Mesendoderm (in vitro differentiated cells): Measurements from ENCODE around the gene CCDC6.

Source experiments
- DNase-seq: peaks from one replicate; pipeline ENCODE4 v3.0.0; 2013
- H2AK5ac ChIP-seq: 2 replicates; pipeline ENCODE4 v1.6.1; 2013; ENCODE audit warnings: low read length, inconsistent platforms
- H2BK120ac ChIP-seq: 2 replicates; pipeline ENCODE4 v1.6.1; 2013; ENCODE audit warnings: low read depth, mild to moderate bottlenecking, low read length, moderate library complexity, mixed read lengths
- H2BK15ac ChIP-seq: replicated peaks from 2 replicates; pipeline ENCODE4 v1.6.1; 2013; ENCODE audit warnings: low read depth, mild to moderate bottlenecking, moderate library complexity
- H2BK5ac ChIP-seq: 2 replicates; pipeline ENCODE4 v1.6.1; 2013; ENCODE audit warnings: low read length, inconsistent platforms
- H3K18ac ChIP-seq: 2 replicates; pipeline ENCODE4 v1.6.1; 2013; ENCODE audit warnings: mild to moderate bottlenecking, low read length, mixed read lengths
- H3K23ac ChIP-seq: one replicate; pipeline ENCODE4 v1.6.1; 2013; ENCODE audit warnings: low read length
- H3K27ac ChIP-seq: 2 replicates; pipeline ENCODE4 v1.5.1; 2013; ENCODE audit warnings: low read depth, mild to moderate bottlenecking, inconsistent platforms, low read length, moderate library complexity
- H3K27me3 ChIP-seq: 2 replicates; pipeline ENCODE4 v1.6.1; 2013; ENCODE audit warnings: low read length, control low read depth, mild to moderate bottlenecking, inconsistent platforms; ENCODE audit not compliant: insufficient read depth, poor library complexity
- H3K36me3 ChIP-seq: 2 replicates; pipeline ENCODE4 v1.6.1; 2013; ENCODE audit warnings: low read length, inconsistent platforms; ENCODE audit not compliant: control insufficient read depth, insufficient read depth
- H3K4ac ChIP-seq: one replicate; pipeline ENCODE4 v1.6.1; 2013; ENCODE audit warnings: low read depth, mild to moderate bottlenecking, low read length, moderate library complexity
- H3K4me1 ChIP-seq: 2 replicates; pipeline ENCODE4 v1.6.1; 2013; ENCODE audit warnings: low read depth, low read length, inconsistent platforms; ENCODE audit not compliant: control insufficient read depth
- H3K4me2 ChIP-seq: 2 replicates; pipeline ENCODE4 v1.6.1; 2013; ENCODE audit warnings: low read length
- H3K4me3 ChIP-seq: 2 replicates; pipeline ENCODE4 v1.5.1; 2013; ENCODE audit warnings: mild to moderate bottlenecking, low read length
- H3K56ac ChIP-seq: one replicate; pipeline ENCODE4 v1.6.1; 2013; ENCODE audit warnings: low read length
- H3K79me1 ChIP-seq: 2 replicates; pipeline ENCODE4 v1.6.1; 2013; ENCODE audit warnings: low read length, inconsistent platforms
- H3K79me2 ChIP-seq: 2 replicates; pipeline ENCODE4 v1.6.1; 2013; ENCODE audit warnings: mild to moderate bottlenecking, low read length; ENCODE audit not compliant: control insufficient read depth, insufficient read depth
- H3K9ac ChIP-seq: 2 replicates; pipeline ENCODE4 v1.6.1; 2013; ENCODE audit warnings: low read length, inconsistent platforms
- H4K5ac ChIP-seq: one replicate; pipeline ENCODE4 v1.6.1; 2013; ENCODE audit warnings: low read length
- H4K8ac ChIP-seq: one replicate; pipeline ENCODE4 v1.6.1; 2013; ENCODE audit warnings: low read depth, mild to moderate bottlenecking, control low read depth, low read length, moderate library complexity
- whole genome bisulfite sequencing: extraction: QIAGEN DNeasy Blood & Tissue Kit; methylation state at CpG from one replicate; pipeline ENCODE4 v1.1.7; 2013; ENCODE audit warnings: low lambda C conversion rate, missing lambda C conversion rate; ENCODE audit not compliant: insufficient coverage; ENCODE audit errors: extremely low coverage; 5-methylcytosine and 5-hydroxymethylcytosine counted together

The CCDC6 gene

DNA sequence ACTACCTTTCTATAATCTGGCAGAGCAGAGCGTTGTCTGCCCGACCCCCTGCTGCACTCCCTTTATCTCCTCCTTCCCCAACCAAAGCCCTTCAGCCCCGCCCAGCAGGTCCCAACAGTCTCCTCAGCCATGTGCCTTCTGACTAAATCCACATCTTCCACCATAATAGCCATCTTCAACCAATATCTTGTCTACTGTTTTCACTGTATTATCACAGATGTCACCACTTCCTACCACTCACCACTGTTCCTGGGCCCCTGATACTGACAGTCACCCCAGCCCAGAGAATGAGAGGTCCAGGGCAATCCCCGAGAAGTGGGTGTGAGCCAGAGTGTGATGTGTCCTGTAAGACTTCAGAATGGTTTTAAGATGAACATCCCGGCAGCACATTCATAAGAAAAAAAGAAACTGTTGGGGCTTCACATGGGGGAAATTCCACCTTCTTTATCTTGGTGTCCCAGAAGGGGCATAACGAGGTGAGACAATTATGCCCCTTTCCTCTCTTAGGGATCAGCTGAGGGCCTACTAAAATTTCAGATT, 25.3 kb downstream of the CCDC6 start:
- no peak overlapping the region for H2BK15ac ChIP-seq
- H3K4me1 ChIP-seq = peaks cover 12% of the 10 kb centered on the region
- peak; percentile 37 for DNase-seq
- peaks cover 56% of the 10 kb centered on the region for H3K79me2 ChIP-seq
- no peaks in the 10 kb centered on the region for H3K36me3 ChIP-seq
- H3K23ac ChIP-seq = no peak overlapping the region
- no peak overlapping the region for H4K5ac ChIP-seq
- H3K18ac ChIP-seq = no peak overlapping the region
- no peak overlapping the region for H2BK120ac ChIP-seq
- no peak overlapping the region for H3K27ac ChIP-seq
- H3K4me2 ChIP-seq = no peak overlapping the region
- H3K79me1 ChIP-seq = peaks cover 17% of the 10 kb centered on the region
- H2AK5ac ChIP-seq = no peak overlapping the region
- H2BK5ac ChIP-seq = no peak overlapping the region
- H3K9ac ChIP-seq = no peak overlapping the region
- H3K4ac ChIP-seq = no peak overlapping the region
- peak overlapping the region; percentile 34 for H3K56ac ChIP-seq
- WGBS = no CpG with 5 or more reads among the region's 6 CpGs
- H3K27me3 ChIP-seq = no peaks in the 10 kb centered on the region
- H4K8ac ChIP-seq = no peak overlapping the region
- no peak overlapping the region for H3K4me3 ChIP-seq

- Histone ChIP-seq H3K79me1 (peaks cover 22% of the 10 kb centered on the region), H2BK5ac (no peak overlapping the region), H2BK120ac (no peak overlapping the region), H2BK15ac (no peak overlapping the region), H3K9ac (no peak overlapping the region), H3K79me2 (peaks cover 57% of the 10 kb centered on the region), H4K5ac (no peak overlapping the region), H3K18ac (no peak overlapping the region), H3K4me3 (no peak overlapping the region), H3K23ac (no peak overlapping the region), H3K4me1 (peaks cover 12% of the 10 kb centered on the region), H3K56ac (no peak overlapping the region), H3K36me3 (no peaks in the 10 kb centered on the region), H3K27ac (no peak overlapping the region), H3K27me3 (no peaks in the 10 kb centered on the region), H3K4ac (no peak overlapping the region), H2AK5ac (no peak overlapping the region), H4K8ac (no peak overlapping the region), H3K4me2 (no peak overlapping the region)
- DNase-seq = no peak
- WGBS = no CpG with 5 or more reads among the region's 6 CpGs
Observed at GRCh38 chr10:59880019-59880717, 26.2 kb downstream of the CCDC6 start.

DNA sequence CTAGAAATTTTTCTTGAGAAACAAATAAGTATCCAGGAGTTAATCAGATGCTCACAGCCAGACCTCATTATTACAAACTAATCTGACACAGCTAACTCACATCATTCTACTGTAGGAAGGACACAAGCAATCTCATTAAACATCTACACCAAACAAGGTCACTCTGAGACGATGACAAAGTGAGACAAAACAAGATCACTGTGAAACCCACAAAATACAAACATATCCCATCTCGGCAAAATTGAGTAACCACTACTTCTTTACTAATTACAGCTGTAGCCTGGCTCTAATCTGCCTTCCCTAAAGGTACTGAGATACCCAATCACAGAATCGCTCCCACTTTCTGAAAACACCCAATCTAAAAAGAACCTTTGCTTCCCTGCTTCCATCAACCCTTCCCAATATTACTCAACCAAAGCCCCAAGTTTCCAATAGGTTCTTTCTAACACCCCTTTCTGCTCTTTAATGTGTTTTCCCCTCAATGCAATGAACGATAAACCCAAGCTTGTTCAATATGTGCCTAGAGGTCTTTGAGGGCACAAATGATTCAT, 26.9 kb downstream of the CCDC6 start:
- H3K18ac ChIP-seq = no peak overlapping the region
- no peak overlapping the region for H2BK15ac ChIP-seq
- H3K27ac ChIP-seq = no peak overlapping the region
- WGBS = no CpG with 5 or more reads among the region's 4 CpGs
- H3K4me1 ChIP-seq = peaks cover 12% of the 10 kb centered on the region
- peaks cover 22% of the 10 kb centered on the region for H3K79me1 ChIP-seq
- H3K4me3 ChIP-seq = no peak overlapping the region
- H3K79me2 ChIP-seq = peaks cover 54% of the 10 kb centered on the region
- H3K4ac ChIP-seq = no peak overlapping the region
- no peak overlapping the region for H3K56ac ChIP-seq
- no peak overlapping the region for H3K9ac ChIP-seq
- H2BK5ac ChIP-seq = no peak overlapping the region
- no peak overlapping the region for H3K4me2 ChIP-seq
- no peak overlapping the region for H4K5ac ChIP-seq
- H3K23ac ChIP-seq = no peak overlapping the region
- H3K27me3 ChIP-seq = no peaks in the 10 kb centered on the region
- H3K36me3 ChIP-seq = no peaks in the 10 kb centered on the region
- H2BK120ac ChIP-seq = no peak overlapping the region
- H4K8ac ChIP-seq = no peak overlapping the region
- no peak overlapping the region for H2AK5ac ChIP-seq
- no peak for DNase-seq

GRCh38 chr10:59878915-59879314, 27.4 kb downstream of the CCDC6 start:
- Histone ChIP-seq H2BK5ac (no peak overlapping the region), H3K9ac (no peak overlapping the region), H2AK5ac (no peak overlapping the region), H3K27me3 (no peaks in the 10 kb centered on the region), H3K27ac (no peak overlapping the region), H3K56ac (no peak overlapping the region), H4K5ac (no peak overlapping the region), H3K4me1 (peaks cover 12% of the 10 kb centered on the region), H3K79me1 (peaks cover 22% of the 10 kb centered on the region), H3K4ac (no peak overlapping the region), H3K4me3 (no peak overlapping the region), H2BK15ac (no peak overlapping the region), H3K4me2 (no peak overlapping the region), H3K18ac (no peak overlapping the region), H3K23ac (no peak overlapping the region), H4K8ac (no peak overlapping the region), H3K36me3 (no peaks in the 10 kb centered on the region), H2BK120ac (no peak overlapping the region), H3K79me2 (peaks cover 54% of the 10 kb centered on the region)
- no CpG with 5 or more reads among the region's 2 CpGs for WGBS
- DNase-seq = no peak

DNA sequence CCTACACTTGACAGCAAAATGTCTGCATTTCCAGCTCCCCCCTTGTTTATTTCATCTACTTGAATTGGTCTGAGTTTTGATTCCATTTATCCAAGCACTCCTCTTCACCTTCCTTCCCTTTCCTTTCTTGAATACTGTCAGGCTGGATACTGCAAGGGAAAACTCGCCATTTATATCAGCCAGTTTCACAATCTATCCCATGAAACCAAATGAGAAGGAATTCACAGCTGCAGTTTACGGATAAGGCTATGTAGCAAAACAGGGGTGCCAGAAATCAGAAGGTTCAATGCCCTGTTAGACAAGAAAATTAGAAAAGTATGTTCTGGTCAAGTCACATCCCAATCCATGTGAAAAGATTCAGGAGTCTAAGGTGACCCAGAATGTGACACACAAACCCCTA, 28.1 kb downstream of the CCDC6 start:
- Histone ChIP-seq H3K4me3 (no peak overlapping the region), H3K79me2 (peaks cover 55% of the 10 kb centered on the region), H3K79me1 (peaks cover 22% of the 10 kb centered on the region), H2BK15ac (no peak overlapping the region), H2BK5ac (no peak overlapping the region), H3K56ac (no peak overlapping the region), H3K36me3 (no peaks in the 10 kb centered on the region), H3K27me3 (no peaks in the 10 kb centered on the region), H3K27ac (no peak overlapping the region), H4K8ac (no peak overlapping the region), H2BK120ac (no peak overlapping the region), H3K4me1 (peaks cover 12% of the 10 kb centered on the region), H3K4me2 (no peak overlapping the region), H4K5ac (no peak overlapping the region), H3K4ac (no peak overlapping the region), H3K18ac (no peak overlapping the region), H3K23ac (no peak overlapping the region), H2AK5ac (no peak overlapping the region), H3K9ac (no peak overlapping the region)
- DNase-seq = no peak
- no CpG with 5 or more reads among the region's 2 CpGs for WGBS
